LNCAP (cell line): ENCODE results near the gene DUSP15.

Source experiments
- CTCF ChIP-seq: fragments of 450-650 bp; IDR thresholded peaks from 2 replicates; pipeline ENCODE4 v1.5.1; 2017; ENCODE audit warnings: mild to moderate bottlenecking

The DUSP15 gene

DNA sequence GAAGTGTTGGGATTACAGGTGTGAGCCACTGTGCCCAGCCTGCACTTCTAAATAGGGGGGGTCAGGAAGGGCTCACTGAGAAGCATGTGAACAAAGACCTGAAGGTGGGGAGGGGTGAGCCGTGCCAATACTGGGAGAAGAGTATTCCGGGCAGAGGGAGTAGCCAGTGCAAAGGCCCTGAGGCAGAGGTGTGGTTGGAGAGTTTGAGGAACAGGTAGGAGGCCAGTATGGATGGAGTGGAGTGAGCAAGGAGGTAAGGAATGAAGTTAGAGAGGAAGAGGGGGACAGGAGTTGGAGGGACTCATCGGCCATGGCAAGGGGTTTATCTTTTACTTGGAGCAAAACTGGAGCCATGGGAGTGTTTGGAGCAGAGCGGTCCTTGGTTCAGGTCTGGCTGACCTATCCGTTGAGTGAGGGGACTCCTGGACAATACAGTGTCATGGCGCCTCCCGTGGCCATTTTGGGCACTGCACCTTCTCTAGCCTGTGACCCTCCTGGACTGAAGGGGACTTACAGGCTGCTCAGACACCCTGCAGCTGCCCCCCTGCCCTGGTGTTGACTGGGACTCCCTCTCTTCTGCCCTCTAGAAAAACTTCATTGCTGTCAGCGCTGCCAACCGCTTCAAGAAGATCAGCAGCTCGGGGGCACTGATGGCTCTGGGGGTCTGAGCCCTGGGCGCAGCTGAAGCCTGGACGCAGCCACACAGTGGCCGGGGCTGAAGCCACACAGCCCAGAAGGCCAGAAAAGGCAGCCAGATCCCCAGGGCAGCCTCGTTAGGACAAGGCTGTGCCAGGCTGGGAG is 37.0 kb downstream of the DUSP15 start:
- TF ChIP-seq CTCF: peak; percentile 86

GRCh38 chr20:31831771-31832306 is 38.5 kb downstream of the DUSP15 start:
- no peak for TF ChIP-seq CTCF

DNA sequence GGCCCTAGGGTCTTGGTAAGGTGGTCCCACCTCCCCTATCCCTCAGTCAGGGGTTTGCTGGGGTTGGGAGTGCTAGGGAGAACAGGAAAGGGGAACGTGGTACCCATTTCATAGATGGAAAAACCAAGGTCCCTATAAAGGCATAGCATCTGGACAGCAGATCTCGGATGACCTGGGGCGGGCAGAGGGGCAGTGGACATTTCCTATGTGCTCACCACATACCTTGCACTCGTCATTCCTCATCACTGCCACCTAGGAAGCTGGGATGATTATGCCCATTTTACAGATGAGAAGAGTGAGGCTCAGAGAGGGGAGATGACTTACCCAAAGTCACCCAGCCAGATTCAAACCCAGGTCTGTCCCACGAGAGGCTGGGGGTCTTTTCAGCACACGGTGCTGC is 39.1 kb downstream of the DUSP15 start:
- no peak for TF ChIP-seq CTCF

DNA sequence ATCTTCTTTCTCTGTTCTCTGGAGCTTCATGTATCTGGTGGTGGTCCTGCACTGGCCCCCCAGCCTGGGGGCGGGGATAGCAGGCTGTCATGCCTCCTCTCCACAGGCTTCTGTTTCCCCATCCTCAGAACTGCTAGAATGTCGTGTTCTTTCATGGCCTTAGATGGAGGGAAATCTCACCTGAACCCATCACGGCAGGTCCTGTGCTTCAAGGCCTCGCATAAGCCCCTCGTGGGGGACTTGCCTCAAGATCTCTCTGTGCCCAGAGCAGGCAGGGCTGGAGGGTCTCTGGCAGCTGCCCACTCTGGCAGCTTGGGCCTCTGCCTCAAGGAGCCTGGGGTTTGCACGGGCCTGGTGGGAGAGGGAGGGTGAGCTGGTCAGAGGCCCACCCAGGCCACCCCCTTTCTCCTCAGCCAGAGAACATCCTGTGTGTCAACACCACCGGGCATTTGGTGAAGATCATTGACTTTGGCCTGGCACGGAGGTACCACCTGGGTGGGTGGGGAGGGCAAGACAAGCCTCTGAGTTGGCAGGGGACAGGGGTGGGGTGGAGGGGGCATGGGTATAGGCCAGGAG is 39.8 kb downstream of the DUSP15 start:
- TF ChIP-seq CTCF: no peak

- TF ChIP-seq CTCF: no peak
These were observed 40.6 kb downstream of the DUSP15 start for GRCh38 chr20:31829731-31830130.

DNA sequence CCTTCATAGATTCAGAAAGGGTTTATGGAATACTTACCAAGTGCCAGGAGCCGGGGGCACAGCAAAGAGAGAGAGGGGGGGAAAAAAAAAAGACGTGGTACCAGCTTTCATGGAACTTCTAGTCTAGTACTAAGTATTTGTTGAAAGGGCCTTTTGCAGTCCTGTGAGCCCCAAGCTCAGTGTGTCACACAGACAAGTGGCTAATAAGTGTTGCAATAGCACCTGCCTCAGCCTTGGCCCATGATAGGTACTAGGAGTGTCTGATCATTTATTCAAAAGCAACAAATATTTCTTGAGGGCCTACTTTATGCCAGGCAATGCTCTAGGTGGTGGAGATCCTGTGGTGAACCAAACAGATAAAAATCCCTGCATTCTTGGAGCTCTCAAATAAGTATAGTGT is 43.3 kb downstream of the DUSP15 start:
- no peak for TF ChIP-seq CTCF

GRCh38 chr20:31826074-31826473 is 44.3 kb downstream of the DUSP15 start:
- no peak for TF ChIP-seq CTCF
